HCT116 (cell line): ENCODE measurements around the gene COG6.

Experiments used
- CTCF ChIP-seq, 3 experiments: fragments of 200-600 bp in 1 of 3; sonication (generic) in 1 of 3; IDR thresholded peaks in 2 of 3; conservative IDR thresholded peaks in 1 of 3; 2 replicates each; pipeline ENCODE4 v1.5.1; 2012 to 2017; ENCODE audit warnings: low read depth in 2 of 3, low read length in 2 of 3, antibody characterized with exemption in 1 of 3, borderline replicate concordance in 1 of 3, control low read depth in 1 of 3, mild to moderate bottlenecking in 1 of 3, mixed read lengths in 1 of 3, mixed run types in 1 of 3, moderate library complexity in 1 of 3; ENCODE audit not compliant: insufficient read depth in 1 of 3
- EZH2 ChIP-seq: fragments of 200-600 bp; sonication (generic); IDR thresholded peaks from 2 replicates; pipeline ENCODE4 v1.6.1; 2017; ENCODE audit warnings: antibody characterized with exemption, mixed run types

- TF ChIP-seq CTCF (IDR thresholded peaks at IDR 0.05 in 2 of 3, conservative IDR thresholded peaks at IDR 0.05 in 1 of 3; ENCODE audit: borderline replicate concordance in 1 of 3, insufficient read depth in 1 of 3, low read depth in 2 of 3, low read length in 2 of 3) = no peak
- TF ChIP-seq EZH2 = no peak
Observed at GRCh38 chr13:39635564-39635963, 19.9 kb upstream of the COG6 start.
